ENCODE data around the gene PRKAR1A.

PRKAR1A gene

GRCh38 chr17:68591583-68591982 lies 79.4 kb downstream of the PRKAR1A start:
- DNase-seq (ENCODE audit: low read depth, low spot score), result no peak
- TF ChIP-seq, protein P1, sequence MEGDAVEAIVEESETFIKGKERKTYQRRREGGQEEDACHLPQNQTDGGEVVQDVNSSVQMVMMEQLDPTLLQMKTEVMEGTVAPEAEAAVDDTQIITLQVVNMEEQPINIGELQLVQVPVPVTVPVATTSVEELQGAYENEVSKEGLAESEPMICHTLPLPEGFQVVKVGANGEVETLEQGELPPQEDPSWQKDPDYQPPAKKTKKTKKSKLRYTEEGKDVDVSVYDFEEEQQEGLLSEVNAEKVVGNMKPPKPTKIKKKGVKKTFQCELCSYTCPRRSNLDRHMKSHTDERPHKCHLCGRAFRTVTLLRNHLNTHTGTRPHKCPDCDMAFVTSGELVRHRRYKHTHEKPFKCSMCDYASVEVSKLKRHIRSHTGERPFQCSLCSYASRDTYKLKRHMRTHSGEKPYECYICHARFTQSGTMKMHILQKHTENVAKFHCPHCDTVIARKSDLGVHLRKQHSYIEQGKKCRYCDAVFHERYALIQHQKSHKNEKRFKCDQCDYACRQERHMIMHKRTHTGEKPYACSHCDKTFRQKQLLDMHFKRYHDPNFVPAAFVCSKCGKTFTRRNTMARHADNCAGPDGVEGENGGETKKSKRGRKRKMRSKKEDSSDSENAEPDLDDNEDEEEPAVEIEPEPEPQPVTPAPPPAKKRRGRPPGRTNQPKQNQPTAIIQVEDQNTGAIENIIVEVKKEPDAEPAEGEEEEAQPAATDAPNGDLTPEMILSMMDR (IDR thresholded peaks at IDR 0.05; ENCODE audit: low read depth, low read length), result no peak
- no peak overlapping the region for H3K4me3 ChIP-seq (ENCODE audit: low read depth, low read length)
- in situ Hi-C loops (cut with HindIII; ENCODE audit: low sequenced_read_pairs), result no loop called here

GRCh38 chr17:68592009-68592408 lies 79.8 kb downstream of the PRKAR1A start:
- in situ Hi-C loops (cut with HindIII; ENCODE audit: low sequenced_read_pairs), result no loop called here
- H3K4me3 ChIP-seq (ENCODE audit: low read depth, low read length), result no peak overlapping the region
- TF ChIP-seq, protein P1 (IDR thresholded peaks at IDR 0.05; ENCODE audit: low read depth, low read length), result no peak
- no peak for DNase-seq (ENCODE audit: low read depth, low spot score)

DNA sequence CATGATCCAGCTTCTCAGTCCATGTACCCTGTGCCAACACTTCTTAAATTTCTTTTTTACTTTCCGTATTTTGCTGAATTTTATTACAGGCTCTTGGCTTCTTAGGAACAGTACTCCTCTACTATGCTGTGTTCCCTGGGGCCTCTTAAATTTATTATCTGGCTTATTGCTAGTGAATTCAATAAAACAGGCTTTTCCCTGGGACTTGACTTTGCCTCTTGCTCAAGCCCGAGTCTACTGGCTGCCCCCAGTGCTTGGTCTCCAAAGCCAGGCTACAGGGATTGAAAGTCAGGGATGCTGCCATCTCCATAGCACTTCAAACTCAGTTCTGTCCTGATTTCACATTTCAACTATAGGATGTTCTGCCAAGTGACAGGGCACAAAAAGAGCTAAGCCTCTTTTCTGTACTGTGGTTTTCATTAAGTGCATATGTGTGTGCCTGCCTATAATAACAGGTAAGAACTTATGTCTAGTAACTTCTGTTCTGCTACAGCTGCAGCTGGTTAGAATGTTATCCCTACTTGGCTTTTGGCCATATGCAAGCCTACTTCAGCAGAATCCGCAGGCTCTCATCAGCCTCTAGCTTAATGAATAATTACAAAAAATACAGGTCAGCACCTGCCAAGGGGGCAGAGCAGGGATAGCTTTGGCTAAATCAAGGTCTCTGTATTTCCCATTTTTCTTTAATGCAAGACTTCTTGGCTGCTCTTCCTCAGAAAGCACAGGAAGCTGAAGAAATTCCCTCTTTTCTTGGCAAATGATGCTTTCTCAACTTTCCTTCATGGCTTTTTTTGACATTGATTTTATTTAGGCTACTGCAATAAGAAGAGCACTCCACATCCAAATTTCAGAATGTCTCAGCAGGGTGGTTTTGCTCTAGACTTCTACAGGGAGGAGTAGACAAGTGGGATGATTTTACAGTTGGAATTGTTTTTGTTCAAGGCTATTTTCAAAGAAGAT lies 80.7 kb downstream of the PRKAR1A start:
- no peak for DNase-seq (ENCODE audit: low read depth, low spot score)
- H3K4me3 ChIP-seq (ENCODE audit: low read depth, low read length), result no peak overlapping the region
- in situ Hi-C loops (cut with HindIII; ENCODE audit: low sequenced_read_pairs), result no loop called here
- TF ChIP-seq, protein P1 (IDR thresholded peaks at IDR 0.05; ENCODE audit: low read depth, low read length), result no peak

DNA sequence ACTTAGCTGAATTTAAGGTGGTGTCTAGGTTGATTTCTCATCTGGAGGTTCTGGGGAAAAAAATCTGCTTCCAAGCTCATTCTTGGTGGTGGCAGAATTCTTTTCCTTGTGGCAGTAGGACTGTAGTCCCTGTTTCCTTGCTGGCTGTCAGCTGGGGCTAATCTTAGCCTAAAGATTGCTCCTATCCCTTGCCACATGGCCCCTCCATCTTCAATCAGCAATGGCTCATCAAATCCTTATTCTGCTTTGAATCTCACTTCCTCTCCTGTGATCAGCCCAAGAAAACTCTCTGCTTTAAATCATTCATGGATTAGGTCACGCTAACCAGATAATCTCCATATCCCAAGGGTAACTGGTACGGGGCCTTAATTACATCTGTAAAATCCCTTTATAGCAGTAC lies 82.3 kb downstream of the PRKAR1A start:
- in situ Hi-C loops (cut with HindIII; ENCODE audit: low sequenced_read_pairs), result no loop called here
- no peak overlapping the region for H3K4me3 ChIP-seq (ENCODE audit: low read depth, low read length)
- no peak for DNase-seq (ENCODE audit: low read depth, low spot score)
- TF ChIP-seq, protein P1 (IDR thresholded peaks at IDR 0.05; ENCODE audit: low read depth, low read length), result no peak

DNA sequence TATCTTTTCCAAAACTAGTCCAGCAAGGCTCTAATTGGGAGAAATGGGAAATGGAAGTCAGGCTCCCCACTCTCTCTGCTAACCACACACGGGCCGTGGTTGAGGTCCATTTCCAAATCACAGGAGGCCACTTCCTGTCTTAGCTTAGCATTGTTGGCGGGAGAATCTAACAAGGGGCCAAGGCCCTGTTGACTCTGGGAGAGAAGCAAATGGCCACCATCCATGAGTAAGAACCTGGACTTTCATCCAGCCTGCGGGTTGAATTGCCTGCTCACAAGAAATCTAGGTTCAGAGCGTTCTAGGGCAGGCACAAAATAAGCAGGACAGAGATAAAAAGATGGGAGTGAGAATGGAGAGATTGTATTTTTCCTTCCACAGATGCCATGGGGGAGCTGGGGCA lies 83.3 kb downstream of the PRKAR1A start:
- TF ChIP-seq, protein P1 (IDR thresholded peaks at IDR 0.05; ENCODE audit: low read depth, low read length), result no peak
- no peak overlapping the region for H3K4me3 ChIP-seq (ENCODE audit: low read depth, low read length)
- DNase-seq (ENCODE audit: low read depth, low spot score), result no peak
- in situ Hi-C loops (cut with HindIII; ENCODE audit: low sequenced_read_pairs), result no loop called here

GRCh38 chr17:68595986-68596385 lies 83.8 kb downstream of the PRKAR1A start:
- no peak overlapping the region for H3K4me3 ChIP-seq (ENCODE audit: low read depth, low read length)
- in situ Hi-C loops (cut with HindIII; ENCODE audit: low sequenced_read_pairs), result no loop called here
- DNase-seq (ENCODE audit: low read depth, low spot score), result no peak
- TF ChIP-seq, protein P1 (IDR thresholded peaks at IDR 0.05; ENCODE audit: low read depth, low read length), result no peak
